GM21723 (cell line): ENCODE measurements around the gene IL17RC.
"Not testable (repeated sequence)": the region's sequence is repeated elsewhere in the genome, so short reads cannot be mapped to it uniquely, and the experiment has no call there.

Source experiments
- ATAC-seq: cut with Tn5 transposase; IDR thresholded peaks from one replicate; pipeline ENCODE4 v1.9.1; 2021; ENCODE audit warnings: mild to moderate bottlenecking, moderate library complexity; ENCODE audit not compliant: unreplicated experiment

IL17RC gene

GRCh38 chr3:9916734-9917680 is at the start of gene IL17RC:
TSS of gene IL17RC (plus strand) at chr3:9917098. CDS start at chr3:9917316, 218 bp downstream.
- no peak for ATAC-seq

- ATAC-seq: no peak
These were observed 49.8 kb upstream of the IL17RC start for GRCh38 chr3:9867106-9867505.

GRCh38 chr3:9869955-9870354 is 46.9 kb upstream of the IL17RC start:
- no peak for ATAC-seq

GRCh38 chr3:9870978-9871377 is 45.9 kb upstream of the IL17RC start:
- no peak for ATAC-seq

DNA sequence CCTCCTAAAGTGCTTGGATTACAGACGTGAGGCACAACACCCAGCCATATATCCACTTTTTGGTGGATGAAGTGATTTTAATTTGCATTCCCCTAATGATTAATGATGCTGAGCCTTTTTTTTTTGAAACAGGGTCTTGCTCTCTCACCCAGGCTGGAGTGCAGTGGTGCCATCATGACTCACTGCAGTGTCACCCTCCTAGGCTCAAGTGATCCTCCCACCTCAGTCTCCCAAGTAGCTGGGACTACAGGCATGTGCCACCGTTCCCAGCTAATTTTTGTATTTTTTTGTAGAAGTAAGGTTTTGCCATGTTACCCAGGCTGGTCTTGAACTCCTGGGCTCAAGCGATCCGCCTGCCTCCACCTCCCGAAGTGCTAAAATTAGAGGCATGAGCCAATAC is 44.8 kb upstream of the IL17RC start:
- ATAC-seq: not testable (repeated sequence)

- ATAC-seq: no peak
These were observed 41.5 kb upstream of the IL17RC start for GRCh38 chr3:9875448-9875847.

GRCh38 chr3:9876255-9876654 is 40.6 kb upstream of the IL17RC start:
- ATAC-seq: not testable (repeated sequence)

DNA sequence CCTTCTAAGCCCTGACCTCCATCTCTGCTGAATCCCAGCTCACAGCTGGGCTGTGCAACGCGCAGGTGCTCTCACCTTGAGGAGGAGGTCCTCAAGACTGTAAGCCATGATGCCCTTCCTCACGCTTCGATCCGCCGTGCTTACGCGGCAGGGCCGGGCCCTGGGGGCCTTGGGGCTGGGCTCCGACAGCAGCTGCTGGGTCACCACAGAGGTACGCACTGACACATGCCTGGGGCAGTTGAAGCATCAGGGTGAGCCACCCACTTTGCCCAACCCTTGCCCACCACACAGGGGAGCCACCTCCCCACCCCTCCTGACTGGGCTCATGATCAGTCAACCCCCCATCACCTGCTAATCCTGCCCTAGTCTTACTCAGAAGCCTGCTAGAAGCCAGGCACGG is 39.9 kb upstream of the IL17RC start:
- ATAC-seq: no peak

GRCh38 chr3:9878700-9879099 is 38.2 kb upstream of the IL17RC start:
- no peak for ATAC-seq

GRCh38 chr3:9879830-9880549 is 36.9 kb upstream of the IL17RC start, which contains the start of gene CIDEC:
TSS of gene CIDEC (minus strand) at chr3:9880253. CDS start at chr3:9878486, 1,767 bp downstream.
- no peak for ATAC-seq

- no peak for ATAC-seq
These were observed 35.5 kb upstream of the IL17RC start for GRCh38 chr3:9881441-9881840.

DNA sequence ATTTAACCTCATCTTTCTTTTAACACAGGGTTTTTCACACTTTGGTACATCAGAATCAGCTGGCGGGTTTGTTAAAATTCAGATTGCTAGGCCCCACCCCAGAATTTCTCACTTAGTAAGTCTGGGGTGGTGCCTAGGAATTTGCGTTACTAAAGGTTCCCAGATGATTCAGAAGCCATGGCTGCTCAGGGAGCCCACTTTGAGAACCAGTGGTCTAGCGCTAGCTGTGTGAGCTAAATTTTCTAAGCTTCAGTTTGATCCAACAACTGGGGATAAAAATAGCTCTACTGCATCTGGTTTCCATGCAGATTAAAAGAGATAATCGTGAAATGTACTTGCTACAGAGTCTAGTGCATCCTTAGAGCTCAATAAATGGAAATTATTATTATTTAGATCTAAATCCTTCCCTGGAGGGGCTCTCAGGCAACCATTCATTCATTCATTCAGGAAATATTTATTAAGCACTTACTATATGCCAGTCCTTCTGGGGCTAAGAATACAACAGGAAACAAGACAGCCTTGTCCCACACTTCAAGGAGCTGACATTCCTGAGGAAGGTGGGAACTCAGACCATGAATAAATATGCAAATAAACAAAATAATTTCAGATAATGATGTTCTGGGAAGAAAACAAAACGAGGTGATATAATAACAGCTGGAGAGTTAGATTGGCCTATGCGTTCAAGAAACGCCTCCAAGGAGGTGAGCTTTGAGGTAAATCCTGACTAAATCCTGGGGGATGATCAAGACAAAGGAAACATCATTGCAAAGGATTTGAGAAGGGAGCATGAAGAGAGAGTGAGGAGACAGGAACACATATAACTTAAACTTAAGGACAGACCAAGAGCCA is 33.0 kb upstream of the IL17RC start:
- no peak for ATAC-seq

DNA sequence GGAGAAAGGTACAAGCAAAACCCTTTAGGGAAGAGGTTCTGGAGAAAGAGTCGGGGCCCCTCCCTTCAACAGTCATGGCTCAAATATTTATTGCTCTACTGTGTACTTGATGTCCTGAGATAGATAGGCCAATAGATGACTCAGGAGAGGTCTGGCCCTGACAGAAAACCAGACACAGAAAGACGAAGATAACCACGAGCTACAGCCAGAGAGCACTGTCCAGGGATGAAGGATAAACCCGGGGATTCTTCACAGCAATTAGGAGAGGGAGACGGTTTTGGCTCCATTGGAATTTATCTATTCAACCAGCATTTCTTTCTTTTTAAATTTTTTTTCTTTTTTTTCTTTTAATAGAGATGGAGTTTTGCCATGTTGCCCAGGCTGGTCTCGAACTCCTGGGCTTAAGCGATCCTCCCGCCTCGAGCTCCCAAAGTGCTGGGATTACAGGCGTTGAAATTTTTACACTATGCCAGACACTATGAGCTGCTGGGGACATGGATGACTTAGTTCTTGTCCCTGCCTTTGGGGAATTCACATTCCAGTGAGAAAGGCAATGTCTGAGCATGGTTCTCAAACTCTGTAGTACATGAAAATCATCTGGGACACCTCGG is 32.2 kb upstream of the IL17RC start:
- ATAC-seq: no peak

DNA sequence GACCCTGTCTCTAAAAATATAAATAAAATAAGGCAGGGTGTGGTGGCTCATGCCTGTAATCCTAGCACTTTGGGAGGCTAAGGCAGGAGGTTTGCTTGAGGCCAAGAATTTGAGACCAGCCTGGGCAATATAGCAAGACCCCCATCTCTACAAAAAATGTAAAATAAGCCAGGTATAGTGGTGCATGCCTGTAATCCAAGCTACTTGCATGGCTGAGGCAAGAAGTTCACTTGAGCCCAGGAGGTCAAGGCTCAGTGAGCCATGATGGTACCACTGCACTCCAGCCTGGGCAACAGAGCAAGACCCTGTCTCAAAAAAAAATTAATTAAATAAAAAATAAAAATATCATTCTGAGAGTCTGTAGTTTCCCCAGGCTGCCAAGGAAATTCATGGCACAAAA is 30.6 kb upstream of the IL17RC start:
- ATAC-seq: no peak

DNA sequence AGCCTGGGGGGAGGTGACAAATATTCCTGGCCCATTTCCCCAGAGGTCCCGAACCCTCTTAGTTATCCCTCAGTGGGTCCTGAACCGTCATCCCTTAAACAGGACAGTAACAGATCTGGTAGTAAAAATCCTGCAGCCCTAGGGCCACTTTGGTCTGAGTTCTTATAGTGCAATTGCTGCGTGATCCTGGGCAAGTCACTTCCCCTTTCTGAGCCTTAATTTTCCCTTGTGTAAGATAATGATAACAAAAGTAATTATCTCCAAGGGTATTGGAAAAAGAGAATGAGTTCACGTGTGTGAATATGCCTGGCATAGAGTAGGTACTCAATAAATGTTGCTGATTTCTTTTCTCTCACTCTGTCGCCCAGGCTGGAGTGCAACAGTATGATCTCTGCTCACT is 29.4 kb upstream of the IL17RC start:
- no peak for ATAC-seq

DNA sequence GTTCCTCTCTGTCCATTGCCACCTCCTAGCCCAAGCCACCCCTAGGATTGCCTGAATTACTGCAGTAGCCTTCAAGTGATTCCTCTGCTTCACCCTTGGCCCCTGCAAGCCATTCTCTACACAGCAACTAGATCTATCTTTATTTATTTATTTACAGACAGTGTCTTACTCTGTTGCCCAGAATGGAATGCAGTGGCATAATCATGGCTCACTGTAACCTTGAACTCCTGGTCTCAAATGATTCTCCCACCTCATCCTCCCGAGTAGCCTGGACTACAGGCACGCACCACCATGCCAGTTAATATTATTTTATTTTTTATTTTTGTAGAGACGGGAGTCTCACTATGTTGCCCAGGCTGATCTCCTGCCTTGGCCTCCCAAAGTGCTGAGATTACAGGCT is 28.4 kb upstream of the IL17RC start:
- ATAC-seq: no peak

DNA sequence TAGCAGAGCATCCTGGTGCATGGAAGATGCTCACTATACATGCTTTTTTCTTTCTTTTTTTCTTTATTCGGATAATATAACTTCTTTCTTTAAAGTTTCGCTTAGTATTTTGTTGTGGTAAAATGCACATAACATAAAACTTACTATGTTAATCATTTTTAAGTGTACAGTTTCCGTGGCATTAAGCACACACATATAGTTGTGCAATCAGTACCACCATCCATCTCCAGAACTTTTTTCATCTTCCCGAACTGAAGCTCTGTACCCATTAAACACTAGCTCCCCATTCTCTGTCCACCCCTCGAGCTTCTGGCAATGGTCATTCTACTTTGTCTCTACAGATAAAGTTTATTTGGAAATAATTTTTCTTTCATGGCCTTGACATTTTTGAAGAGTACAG is 27.5 kb upstream of the IL17RC start:
- ATAC-seq: no peak

DNA sequence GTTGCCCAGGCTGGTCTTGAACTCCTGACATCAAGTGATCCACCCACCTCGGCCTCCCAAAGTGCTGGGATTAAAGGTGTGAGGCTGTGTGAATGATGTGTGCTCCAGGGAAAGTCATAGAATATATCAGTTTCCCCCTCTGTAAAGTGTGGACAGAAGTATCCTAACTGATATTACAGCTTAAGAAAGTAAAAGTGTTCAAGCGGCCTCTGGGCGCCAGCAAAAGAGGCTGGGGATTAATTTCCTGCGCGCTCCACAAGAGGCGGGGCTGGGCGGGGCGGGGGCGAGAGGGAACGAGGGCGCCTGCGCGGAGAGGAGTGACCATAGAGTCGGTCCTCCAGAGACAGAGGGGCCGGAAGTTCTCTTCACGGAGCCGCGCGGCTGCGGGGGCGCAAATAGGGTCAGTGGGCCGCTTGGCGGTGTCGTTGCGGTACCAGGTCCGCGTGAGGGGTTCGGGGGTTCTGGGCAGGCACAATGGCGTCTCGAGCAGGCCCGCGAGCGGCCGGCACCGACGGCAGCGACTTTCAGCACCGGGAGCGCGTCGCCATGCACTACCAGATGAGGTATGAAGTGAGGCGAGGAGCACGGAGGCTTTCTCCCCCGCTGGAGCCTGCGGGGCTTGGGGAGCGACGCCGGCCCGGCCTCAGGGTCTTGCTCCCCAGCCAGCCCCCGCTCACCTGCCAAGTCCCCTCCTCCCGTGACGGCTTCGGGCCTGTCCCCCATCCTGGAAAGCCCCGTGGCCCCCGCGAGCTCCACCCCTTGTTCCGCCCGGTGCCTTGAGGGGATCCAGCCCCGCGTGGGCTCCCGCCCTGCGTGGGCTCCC is 26.4 kb upstream of the IL17RC start, which contains the start of gene JAGN1:
Gene JAGN1, plus strand, starts transcription at position 362 of the 823 bp plus-strand sequence. Its CDS starts 113 bp downstream, at position 475.
- ATAC-seq: peak; percentile 79

DNA sequence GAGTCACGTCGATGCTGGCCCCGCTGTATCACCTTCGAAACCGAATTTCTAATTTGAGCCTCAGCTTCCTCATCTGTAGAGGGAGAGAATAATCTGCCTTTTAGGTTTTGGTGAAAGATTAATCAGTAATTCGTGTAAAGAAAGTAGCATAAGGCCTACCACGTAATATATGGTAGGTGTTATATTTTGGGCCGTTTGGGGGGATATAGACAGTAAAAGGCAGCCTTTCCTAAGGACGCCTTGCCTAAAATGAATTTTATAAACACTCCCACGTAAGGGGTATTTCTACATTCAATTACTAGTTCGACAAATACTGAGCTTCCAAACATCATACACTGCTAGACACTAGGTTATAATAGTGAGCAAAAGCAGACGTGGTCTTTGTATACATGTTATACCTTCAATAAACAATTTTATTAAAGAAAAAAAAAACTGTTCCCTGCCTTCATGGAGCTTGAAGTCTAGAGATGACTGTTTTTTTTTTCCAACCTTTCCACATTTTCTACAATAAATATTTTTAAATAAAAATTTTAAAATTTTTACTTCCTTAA is 25.8 kb upstream of the IL17RC start:
- ATAC-seq: no peak
